Measurements from ENCODE around the gene AQR. TPM values are rescaled to one million over a fixed set of nuclear protein-coding genes. Genes with fewer than 3 reads are reported as not detected.

Gene AQR
- total and polyA plus RNA-seq, 8 donors = 26.1 to 49.0 (median 43.2) TPM

DNA sequence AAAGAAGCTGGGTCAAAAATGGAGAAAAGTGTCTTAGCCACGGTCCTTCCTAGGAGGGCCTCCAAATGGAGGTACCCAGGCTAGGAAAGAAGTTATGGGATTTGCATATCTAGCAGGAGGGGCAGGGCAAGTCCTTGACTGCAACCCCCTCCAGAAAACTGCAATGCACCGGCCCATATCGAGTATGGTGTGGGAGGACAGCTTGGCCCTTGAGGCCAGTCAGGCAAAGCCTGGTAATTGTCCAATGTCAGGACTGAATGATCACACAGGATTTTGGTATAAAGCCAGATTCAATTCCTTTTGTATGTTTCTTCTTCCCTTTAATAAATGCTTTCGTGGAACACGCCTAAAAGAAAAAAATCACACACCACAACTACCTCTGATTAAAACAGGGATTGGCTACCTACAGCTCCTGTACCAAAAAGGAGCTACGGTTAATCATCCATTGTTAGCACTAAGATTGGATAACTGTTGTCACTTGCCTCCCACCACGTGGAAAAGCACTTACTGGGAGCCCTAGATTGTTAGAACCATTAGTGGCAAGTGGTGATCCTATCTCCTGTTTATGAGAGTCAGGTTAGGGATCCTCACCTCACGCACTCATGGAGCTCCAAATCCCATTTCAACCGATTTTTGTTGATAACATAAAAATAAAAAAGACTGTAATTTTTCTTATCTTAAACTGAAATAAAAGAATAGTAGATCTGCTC is 17.4 kb upstream of the AQR start:
- intact Hi-C loops (cut with DNase I) = no loop called here

DNA sequence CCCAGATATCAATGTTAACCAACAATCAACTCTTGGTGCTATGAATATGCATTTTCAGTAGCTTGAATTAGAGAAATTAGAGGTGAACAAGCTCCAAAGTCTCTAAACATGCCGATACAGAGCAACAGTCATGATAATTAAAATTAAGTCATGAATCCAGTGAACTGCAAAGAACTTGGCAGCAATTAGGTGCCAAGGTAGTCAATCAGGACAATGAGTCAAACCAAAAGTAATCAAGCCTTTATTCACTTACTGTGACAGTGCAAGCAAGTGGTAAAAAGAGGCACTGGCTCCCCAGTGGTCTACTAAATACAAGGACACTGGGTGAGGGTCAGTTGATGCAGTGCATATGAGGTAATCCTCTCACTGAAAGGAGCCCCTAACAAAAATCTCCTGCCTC is 16.8 kb upstream of the AQR start:
- intact Hi-C loops (cut with DNase I) = no loop called here
- ATAC-seq = no peak

More for the DNA sequence above, 17.4 kb upstream of the AQR start:
- H3K4me3 ChIP-seq = peak overlapping the region; percentile 62 to 92
- peak overlapping the region in 1 of 2 donors; percentile 97 for H3K27ac ChIP-seq
- H3K27me3 ChIP-seq = no peaks in the 10 kb centered on the region
- ATAC-seq (no peak), DNase-seq (no peak)
- H3K36me3 ChIP-seq = peaks cover 0 to 16% of the 10 kb centered on the region in 2 donors
- H3K9me3 ChIP-seq = no peaks in the 10 kb centered on the region
- TF ChIP-seq, protein P1, sequence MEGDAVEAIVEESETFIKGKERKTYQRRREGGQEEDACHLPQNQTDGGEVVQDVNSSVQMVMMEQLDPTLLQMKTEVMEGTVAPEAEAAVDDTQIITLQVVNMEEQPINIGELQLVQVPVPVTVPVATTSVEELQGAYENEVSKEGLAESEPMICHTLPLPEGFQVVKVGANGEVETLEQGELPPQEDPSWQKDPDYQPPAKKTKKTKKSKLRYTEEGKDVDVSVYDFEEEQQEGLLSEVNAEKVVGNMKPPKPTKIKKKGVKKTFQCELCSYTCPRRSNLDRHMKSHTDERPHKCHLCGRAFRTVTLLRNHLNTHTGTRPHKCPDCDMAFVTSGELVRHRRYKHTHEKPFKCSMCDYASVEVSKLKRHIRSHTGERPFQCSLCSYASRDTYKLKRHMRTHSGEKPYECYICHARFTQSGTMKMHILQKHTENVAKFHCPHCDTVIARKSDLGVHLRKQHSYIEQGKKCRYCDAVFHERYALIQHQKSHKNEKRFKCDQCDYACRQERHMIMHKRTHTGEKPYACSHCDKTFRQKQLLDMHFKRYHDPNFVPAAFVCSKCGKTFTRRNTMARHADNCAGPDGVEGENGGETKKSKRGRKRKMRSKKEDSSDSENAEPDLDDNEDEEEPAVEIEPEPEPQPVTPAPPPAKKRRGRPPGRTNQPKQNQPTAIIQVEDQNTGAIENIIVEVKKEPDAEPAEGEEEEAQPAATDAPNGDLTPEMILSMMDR (IDR thresholded peaks at IDR 0.05) = no peak
- peaks cover 8 to 45% of the 10 kb centered on the region in 2 donors for H3K4me1 ChIP-seq

DNA sequence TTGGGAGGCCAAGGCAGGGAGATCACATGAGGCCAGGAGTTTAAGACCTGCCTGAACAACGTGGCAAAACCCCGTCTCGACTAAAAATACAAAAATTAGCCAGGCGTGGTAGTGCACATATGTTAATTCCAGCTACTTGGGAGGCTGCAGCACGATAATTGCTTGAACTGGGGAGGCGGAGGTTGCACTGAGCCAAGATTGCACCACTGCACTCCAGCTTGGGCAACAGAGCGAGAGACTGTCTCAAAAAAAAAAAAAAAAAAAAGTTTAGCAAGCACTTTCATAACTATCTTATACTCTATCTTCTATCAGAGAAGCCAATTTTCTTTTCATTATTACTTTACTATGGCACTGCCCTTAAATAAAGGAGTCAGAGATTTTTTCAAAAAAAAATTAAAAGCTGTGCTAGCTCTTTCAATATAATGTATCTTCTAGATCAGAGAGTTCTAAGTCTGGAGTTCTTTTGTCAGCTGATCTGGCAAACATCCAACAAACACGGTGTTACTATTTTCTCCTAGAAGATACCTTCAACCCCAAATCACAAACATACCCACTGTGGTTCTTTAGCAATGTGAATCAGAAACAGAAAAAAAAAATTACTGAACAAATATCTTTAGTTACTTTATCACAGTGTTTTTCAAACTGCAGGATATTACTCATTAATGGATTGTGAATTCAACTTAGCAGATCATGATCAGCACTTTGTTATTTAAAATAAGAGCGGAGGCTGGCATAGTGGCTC is 15.5 kb upstream of the AQR start:
- ATAC-seq = no peak
- intact Hi-C loops (cut with DNase I) = no loop called here
- peaks cover 0 to 24% of the 10 kb centered on the region in 2 donors for H3K36me3 ChIP-seq
- no peak for DNase-seq
- peaks cover 8 to 45% of the 10 kb centered on the region in 2 donors for H3K4me1 ChIP-seq
- TF ChIP-seq, protein P1 (IDR thresholded peaks at IDR 0.05) = no peak
- no peaks in the 10 kb centered on the region for H3K27me3 ChIP-seq
- H3K4me3 ChIP-seq = no peak overlapping the region
- no peaks in the 10 kb centered on the region for H3K9me3 ChIP-seq
- peak overlapping the region in 1 of 2 donors; percentile 47 for H3K27ac ChIP-seq

More for the DNA sequence above, 16.8 kb upstream of the AQR start:
- H3K9me3 ChIP-seq = no peaks in the 10 kb centered on the region
- TF ChIP-seq, protein P1 (IDR thresholded peaks at IDR 0.05) = no peak
- DNase-seq = no peak
- peaks cover 8 to 45% of the 10 kb centered on the region in 2 donors for H3K4me1 ChIP-seq
- peaks cover 0 to 22% of the 10 kb centered on the region in 2 donors for H3K36me3 ChIP-seq
- H3K27ac ChIP-seq = peak overlapping the region in 1 of 2 donors; percentile 97
- H3K27me3 ChIP-seq = no peaks in the 10 kb centered on the region
- H3K4me3 ChIP-seq = peak overlapping the region in 1 of 2 donors; percentile 92

DNA sequence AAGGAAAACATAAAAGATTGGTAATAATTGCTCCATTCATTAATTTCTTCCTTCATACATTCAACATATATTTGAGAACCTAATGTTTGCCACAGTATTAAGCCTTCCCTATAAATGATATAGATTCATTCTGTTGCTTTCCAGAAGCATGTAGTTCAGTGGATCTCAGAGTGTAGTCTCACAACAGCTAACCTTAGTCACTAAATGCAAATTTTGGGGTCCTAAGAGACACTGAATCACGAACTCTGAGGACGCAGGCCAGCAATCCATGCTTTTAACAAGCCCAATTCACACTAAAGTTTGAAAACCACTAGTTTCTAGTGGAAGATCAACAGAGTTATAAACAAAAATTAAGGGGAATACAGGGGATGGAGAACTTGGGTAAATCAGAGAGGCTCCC is 7.2 kb upstream of the AQR start:
- intact Hi-C loops (cut with DNase I) = no loop called here
- H3K9me3 ChIP-seq = no peaks in the 10 kb centered on the region
- ATAC-seq (no peak), DNase-seq (no peak)
- H3K4me1 ChIP-seq = no peaks in the 10 kb centered on the region
- peaks cover 0 to 16% of the 10 kb centered on the region in 2 donors for H3K36me3 ChIP-seq
- TF ChIP-seq, protein P1 (IDR thresholded peaks at IDR 0.05) = no peak
- H3K4me3 ChIP-seq = no peak overlapping the region
- no peaks in the 10 kb centered on the region for H3K27me3 ChIP-seq
- no peak overlapping the region for H3K27ac ChIP-seq

DNA sequence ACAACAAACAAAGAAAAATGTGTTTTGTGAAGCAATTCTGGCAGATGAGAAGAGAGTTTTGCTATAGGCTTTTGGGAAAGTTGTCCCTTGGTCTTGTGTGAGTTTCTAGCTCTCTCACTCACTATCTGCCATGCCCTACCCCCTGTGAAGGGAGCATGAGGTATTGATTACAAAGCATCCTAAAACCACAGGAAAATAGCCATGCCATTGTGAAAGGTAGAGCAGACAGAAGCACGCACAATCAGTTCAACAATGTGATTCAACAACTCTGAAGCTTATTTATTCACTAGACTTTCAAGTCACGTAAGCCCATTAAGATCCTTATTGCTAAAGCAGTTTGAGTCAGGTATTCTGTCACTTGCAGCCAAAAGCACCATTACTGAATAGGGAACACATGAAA is 6.5 kb upstream of the AQR start:
- no peaks in the 10 kb centered on the region for H3K4me1 ChIP-seq
- intact Hi-C loops (cut with DNase I) = no loop called here
- ATAC-seq = no peak
- TF ChIP-seq, protein P1 (IDR thresholded peaks at IDR 0.05) = no peak
- H3K36me3 ChIP-seq = peaks cover 0 to 10% of the 10 kb centered on the region in 2 donors
- H3K9me3 ChIP-seq = no peaks in the 10 kb centered on the region
- H3K27me3 ChIP-seq = no peaks in the 10 kb centered on the region
- DNase-seq = no peak
- H3K27ac ChIP-seq = no peak overlapping the region
- H3K4me3 ChIP-seq = no peak overlapping the region

All from left lung (tissue), 10 donors.